AG09319 (cell line): ENCODE results near the gene ESPNL.

Experiments used
- DNase-seq: peaks from one replicate; pipeline ENCODE4 v3.0.0-alpha.2; 2010; ENCODE audit warnings: low read depth; ENCODE audit errors: extremely low read depth
- TF ChIP-seq, protein P1 (sequence below): IDR thresholded peaks from 2 replicates; pipeline ENCODE4 v1.5.1; 2011; ENCODE audit warnings: low read depth, mild to moderate bottlenecking, inconsistent platforms, low read length, moderate library complexity

The ESPNL gene

DNA sequence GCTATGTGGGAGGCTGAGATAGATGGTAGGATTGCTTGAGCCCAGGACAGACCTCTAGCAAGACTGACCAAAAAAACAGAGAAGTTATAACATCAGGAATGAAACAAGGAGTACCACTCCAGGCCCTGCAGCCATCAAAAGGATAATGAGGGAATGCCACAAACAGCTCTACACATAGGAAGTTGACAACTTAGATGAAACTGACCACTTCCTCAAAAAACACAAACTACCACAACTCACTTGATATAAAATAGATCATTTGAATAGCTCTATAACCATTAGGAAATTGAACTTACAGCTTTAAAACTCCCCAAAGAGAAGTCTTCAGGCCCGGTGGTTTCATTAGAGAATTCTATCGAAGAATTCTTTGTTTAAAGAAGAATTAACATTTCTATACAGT lies 12.9 kb upstream of the ESPNL start:
- TF ChIP-seq, protein P1, sequence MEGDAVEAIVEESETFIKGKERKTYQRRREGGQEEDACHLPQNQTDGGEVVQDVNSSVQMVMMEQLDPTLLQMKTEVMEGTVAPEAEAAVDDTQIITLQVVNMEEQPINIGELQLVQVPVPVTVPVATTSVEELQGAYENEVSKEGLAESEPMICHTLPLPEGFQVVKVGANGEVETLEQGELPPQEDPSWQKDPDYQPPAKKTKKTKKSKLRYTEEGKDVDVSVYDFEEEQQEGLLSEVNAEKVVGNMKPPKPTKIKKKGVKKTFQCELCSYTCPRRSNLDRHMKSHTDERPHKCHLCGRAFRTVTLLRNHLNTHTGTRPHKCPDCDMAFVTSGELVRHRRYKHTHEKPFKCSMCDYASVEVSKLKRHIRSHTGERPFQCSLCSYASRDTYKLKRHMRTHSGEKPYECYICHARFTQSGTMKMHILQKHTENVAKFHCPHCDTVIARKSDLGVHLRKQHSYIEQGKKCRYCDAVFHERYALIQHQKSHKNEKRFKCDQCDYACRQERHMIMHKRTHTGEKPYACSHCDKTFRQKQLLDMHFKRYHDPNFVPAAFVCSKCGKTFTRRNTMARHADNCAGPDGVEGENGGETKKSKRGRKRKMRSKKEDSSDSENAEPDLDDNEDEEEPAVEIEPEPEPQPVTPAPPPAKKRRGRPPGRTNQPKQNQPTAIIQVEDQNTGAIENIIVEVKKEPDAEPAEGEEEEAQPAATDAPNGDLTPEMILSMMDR, result no peak
- no peak for DNase-seq

DNA sequence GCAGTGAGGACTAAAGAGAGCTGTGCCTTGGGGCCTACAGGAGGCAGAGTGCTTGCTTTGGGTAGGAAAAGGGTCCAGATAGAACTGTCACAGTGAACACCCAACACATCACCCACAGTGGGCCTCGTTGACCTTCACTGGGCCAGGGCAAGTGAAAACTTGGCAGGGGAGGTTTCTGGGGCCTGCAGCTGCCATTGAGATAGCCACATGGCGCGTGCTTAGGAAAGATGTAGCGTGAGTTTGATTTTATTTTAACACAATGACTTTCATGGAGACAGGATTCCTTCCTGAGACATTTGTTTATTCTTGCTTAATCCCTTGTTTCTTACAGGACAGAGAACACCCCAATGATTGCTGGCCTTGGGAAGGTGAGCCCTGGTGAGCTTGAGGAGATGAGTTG lies 9.3 kb upstream of the ESPNL start:
- TF ChIP-seq, protein P1, result no peak
- no peak for DNase-seq

GRCh38 chr2:238091436-238092060 lies 8.6 kb upstream of the ESPNL start:
- TF ChIP-seq, protein P1, result no peak
- no peak for DNase-seq

DNA sequence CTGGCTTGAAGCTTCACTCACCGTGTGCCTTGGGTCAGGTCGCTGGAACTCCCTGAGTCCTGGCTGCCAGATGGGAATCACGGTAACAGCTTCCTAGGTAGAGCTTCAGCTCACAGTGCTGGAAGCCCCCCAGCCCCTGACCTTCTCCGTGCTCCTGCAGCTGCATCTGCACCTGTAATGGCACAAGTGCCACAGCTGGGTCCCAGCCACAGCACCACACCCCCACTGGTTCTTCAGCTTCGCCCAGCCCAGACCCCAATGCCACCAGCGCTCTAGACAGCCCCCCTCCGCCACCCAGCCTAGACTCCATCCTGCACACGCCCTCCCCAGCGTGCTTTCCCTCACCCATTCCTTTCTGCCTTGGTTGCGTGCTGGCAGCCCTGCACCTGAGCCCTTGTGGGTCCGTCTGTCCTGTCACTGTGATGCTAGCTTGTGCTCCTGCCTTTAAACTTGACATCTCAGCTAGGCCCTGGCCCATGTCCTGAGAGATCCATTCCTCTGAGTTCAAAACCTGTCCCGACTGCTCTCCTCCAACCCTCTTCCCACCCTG lies 7.6 kb upstream of the ESPNL start:
- TF ChIP-seq, protein P1, result no peak

DNA sequence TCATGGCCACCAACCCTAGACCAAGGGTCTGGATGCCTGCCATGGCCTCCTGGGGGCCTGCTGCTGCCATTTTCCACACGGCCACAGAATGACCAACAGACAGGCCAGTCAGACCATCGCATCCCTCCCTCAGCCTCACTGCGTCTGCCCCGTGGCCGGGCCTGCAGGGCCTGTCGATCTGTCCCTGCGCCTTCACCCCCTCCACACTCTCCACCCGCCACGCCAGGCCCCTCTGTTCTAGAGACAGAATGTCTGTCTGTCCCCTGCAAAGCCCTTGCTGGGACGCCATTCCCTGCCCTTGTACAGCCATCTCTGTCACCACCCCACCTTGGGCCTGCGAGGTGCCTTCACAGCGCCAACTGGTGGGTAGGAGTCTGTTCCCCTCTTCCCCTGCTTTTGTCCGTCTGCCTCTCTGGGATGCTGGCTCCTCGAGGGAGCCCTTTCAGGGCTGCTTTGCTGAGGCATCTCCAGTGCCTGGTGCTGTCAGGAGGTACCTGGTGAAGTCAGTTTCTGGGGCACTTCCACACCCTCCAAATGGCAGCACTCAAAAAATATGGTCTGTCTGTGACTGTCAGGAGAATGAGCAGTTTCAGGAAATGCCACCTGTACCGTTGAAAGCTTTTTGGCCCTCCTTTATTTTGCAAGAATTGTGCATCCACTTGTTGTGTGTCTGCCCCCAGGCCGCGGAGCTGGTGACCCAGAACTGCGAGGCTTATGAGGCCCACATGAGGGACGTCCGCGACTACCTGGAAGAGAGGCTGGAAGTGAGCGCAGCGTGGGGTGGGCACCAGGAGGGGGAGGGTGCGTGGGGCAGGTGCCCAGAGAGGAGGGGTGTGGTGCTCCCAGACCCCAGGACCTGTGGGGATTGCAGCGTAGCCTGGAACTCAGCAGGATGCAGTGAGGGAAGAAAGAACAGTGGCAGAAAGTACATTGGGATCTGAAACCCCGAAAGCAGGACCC lies 6.7 kb upstream of the ESPNL start:
- TF ChIP-seq, protein P1, result no peak
- DNase-seq, result no peak

More for the DNA sequence above, 7.6 kb upstream of the ESPNL start:
- DNase-seq, result no peak

- TF ChIP-seq, protein P1, result no peak
- no peak for DNase-seq
These were observed 5.6 kb upstream of the ESPNL start for GRCh38 chr2:238094438-238095022.
